ENCODE measurements around the gene SLC6A17.

Gene SLC6A17

DNA sequence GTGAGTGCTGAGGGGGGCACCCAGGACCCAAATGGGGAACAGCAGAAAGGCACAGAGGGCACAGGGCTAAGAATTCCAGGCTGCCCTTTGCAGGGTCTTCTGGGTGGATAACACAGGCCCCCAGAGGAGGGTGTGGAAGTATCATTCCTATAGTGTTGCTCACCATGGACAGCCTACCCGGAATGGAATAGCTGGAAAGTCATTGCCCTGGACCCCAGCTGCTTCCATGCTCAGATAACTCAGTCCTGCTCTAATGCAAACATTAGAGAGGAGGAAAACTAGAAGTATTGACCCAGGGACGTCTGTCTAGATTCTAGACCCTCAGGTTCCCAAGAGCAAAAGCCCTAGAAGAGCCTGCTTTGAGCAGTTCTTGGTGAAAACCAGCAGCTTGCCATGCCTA is 24.7 kb downstream of the SLC6A17 start:
- peak; percentile 52 for DNase-seq (ENCODE audit: low spot score)

DNA sequence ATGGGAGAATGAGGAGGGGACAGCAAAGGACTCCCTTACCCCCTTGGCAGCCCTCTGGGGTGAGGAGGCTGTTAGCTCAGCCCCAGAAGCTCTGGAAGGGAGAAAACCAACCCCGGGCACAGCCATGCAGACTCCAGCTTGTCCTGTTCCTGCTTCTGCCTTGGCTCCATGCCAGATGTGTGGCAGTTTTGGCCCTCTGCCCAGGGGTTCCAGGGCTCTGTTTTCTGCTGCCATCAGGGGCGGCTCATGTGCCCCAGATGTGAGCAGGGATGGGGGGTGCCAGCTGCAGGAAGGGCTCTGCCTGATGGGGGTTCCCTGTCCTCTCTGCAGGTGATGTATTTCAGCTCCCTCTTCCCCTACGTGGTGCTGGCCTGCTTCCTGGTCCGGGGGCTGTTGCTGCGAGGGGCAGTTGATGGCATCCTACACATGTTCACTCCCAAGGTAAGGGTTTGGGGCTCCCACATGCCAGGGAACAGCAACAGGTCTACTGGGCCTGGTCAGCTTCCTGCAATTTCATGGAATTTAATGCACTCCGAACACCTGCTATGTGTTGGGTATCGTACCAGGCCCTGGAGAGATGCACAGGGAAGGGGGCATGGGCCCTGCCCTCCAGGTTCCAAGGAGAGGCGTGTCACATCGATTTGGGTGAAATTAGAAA is 26.1 kb downstream of the SLC6A17 start:
- DNase-seq (ENCODE audit: low spot score), result peak; percentile 27

- no peak for DNase-seq (ENCODE audit: low spot score)
Measured at GRCh38 chr1:110177775-110178174, 27.5 kb downstream of the SLC6A17 start.

DNA sequence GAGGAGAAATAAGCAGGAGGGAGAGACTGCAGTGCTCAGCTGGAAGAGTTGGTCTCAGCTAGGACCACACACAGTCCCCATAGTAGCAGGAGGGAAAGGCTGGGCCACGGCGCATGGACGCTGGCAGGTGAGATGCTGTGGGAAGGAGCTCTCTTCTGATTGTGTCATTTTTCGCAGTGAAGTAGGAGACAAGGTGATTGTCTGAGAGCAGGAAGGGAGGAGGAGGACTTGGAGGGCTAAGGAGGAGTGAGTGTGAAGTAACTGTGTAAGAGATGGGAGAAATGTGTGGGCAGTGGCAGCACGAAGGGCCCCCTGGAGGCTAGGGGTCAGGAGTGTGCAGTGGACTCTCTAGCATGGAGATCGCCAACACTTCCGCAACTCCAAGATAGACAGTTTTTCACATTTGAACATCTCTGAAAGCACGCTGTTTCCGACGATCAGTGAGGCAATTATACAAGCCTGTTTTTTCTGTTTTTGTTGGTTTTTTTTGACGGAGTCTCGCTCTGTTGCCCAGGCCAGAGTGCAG is 33.4 kb downstream of the SLC6A17 start:
- DNase-seq (ENCODE audit: low spot score), result no peak

GRCh38 chr1:110184446-110184845 is 34.2 kb downstream of the SLC6A17 start:
- no peak for DNase-seq (ENCODE audit: low spot score)

- DNase-seq (ENCODE audit: low spot score), result no peak
Measured at GRCh38 chr1:110185181-110185580, 34.9 kb downstream of the SLC6A17 start.

- no peak for DNase-seq (ENCODE audit: low spot score)
Measured at GRCh38 chr1:110186558-110186957, 36.3 kb downstream of the SLC6A17 start.

GRCh38 chr1:110187139-110187890 is 37.0 kb downstream of the SLC6A17 start:
- DNase-seq (ENCODE audit: low spot score), result peak; percentile 79

GRCh38 chr1:110188035-110188618 is 37.8 kb downstream of the SLC6A17 start:
- DNase-seq (ENCODE audit: low spot score), result peak; percentile 73

DNA sequence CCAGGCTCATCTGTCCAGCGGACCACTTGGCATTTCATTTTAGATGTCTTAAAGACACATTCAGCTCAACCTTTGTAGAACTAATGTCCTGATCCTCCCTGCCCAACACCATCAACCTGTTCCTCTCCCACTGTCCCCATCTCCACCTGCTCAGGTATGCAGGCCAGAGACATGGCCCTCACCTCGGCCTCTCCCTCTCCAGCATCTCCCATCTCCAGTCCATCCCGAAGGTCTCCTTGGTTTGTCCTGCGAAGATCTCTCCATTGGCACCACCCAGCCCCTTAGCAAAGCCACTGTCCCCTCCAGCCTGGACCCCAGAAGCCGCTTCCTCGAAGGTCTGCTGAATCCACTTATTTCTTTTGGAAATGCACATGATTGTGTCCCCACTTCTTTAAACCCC is 38.9 kb downstream of the SLC6A17 start:
- no peak for DNase-seq (ENCODE audit: low spot score)

GRCh38 chr1:110190282-110190929 is 40.1 kb downstream of the SLC6A17 start:
- DNase-seq (ENCODE audit: low spot score), result no peak

DNA sequence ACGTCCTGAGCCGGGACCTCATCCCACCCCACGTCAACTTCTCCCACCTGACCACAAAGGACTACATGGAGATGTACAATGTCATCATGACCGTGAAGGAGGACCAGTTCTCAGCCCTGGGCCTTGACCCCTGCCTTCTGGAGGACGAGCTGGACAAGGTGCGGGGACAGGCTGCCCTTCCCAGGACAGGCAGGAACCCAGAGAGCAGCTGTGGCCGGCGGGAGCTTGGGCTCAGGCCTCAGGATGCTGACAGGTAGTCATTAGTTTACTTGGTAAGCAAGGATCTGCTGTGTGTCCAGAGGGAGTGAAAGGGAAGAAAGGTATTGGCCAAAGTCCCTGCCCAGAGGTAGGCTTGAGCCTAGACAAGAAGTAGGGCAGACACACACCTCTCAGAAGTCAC is 42.2 kb downstream of the SLC6A17 start:
- DNase-seq (ENCODE audit: low spot score), result no peak

DNA sequence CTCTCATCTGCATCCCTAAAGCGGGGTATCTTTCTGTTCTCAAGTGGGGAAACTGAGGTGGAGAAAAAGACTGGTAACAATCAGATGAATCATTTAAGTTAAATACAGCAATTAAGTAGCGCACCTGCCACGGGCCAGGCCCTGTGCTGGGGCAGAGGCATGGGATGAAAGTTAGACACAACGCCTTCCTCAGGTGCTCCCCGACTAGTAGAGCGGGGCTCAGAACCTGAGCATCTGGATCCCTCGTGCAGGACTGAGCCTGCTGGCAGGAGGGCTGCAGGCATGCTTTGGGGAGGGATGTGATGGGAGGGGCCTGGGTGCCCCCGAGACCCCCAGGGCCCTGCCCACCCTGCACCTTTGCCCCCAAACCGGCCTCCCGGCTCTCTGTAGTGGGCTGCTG is 44.9 kb downstream of the SLC6A17 start:
- no peak for DNase-seq (ENCODE audit: low spot score)

GRCh38 chr1:110196917-110197765 is 46.8 kb downstream of the SLC6A17 start:
- peak; percentile 89 for DNase-seq (ENCODE audit: low spot score)

DNA sequence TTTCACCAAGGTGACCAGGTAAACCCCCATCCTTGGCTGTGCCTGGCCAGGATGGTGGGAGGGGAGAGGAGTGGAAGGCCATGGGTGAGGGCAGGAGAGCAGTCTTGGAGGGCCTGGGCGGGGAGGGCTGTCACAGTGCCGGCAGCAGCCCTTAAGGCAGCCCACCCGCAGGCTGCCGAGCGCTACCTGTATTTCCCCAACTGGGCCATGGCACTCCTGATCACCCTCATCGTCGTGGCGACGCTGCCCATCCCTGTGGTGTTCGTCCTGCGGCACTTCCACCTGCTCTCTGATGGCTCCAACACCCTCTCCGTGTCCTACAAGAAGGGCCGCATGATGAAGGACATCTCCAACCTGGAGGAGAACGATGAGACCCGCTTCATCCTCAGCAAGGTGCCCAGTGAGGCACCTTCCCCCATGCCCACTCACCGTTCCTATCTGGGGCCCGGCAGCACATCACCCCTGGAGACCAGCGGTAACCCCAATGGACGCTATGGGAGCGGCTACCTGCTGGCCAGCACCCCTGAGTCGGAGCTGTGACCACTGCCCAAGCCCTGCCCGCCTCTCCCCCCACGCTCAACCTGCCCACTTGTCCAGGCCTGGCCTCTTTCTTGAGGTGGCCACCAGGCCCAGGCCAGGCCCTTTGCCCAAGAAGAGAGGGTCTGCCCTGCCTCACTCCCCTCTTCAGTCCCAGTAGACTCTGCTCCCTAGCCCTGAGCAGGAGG is 47.8 kb downstream of the SLC6A17 start:
- no peak for DNase-seq (ENCODE audit: low spot score)

- DNase-seq (ENCODE audit: low spot score), result no peak
Measured at GRCh38 chr1:110198746-110199145, 48.5 kb downstream of the SLC6A17 start.

DNA sequence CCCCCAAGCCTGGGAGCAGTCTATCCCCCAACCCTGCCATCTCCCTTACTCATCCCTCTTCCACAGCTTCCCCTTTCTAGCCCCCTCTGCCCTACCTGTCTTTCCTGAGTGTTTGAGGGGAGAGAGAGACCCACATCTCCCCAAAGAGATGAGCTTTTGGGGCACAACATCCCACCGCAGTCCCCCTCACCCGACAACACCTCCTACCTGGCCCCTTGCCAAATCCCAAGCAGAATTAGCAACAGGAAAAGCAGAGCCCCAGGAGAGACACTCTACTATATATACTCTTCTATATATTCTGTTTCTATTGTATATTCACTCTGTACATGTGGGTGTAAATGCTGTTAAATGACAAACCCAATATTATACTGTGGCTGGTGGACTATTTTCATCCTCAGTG is 49.9 kb downstream of the SLC6A17 start:
- no peak for DNase-seq (ENCODE audit: low spot score)

DNA sequence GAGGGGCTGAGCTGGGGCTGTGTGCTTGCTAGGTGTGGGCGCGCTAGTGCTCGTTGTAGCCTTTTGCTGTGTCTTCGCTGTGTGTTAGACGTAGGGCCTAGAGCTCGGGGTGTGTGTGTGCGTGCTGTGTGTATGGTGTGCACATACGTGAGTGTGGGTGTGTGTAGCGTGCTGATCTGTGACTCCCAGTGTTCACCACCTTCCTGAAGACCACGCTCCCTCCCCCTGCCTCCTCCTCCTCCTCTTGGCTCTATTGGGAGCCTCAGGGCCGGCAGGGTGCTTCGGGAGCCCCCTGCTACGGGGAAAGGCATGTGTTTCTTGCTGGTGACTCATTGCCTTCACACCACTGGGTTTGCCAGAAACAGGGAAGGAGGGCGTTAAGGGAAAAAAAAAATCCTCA is 50.4 kb downstream of the SLC6A17 start:
- DNase-seq (ENCODE audit: low spot score), result peak; percentile 44

- no peak for DNase-seq (ENCODE audit: low spot score)
Measured at GRCh38 chr1:110201157-110201825, 51.0 kb downstream of the SLC6A17 start.

GRCh38 chr1:110203021-110203661 is 52.8 kb downstream of the SLC6A17 start:
- DNase-seq (ENCODE audit: low spot score), result peak; percentile 73

Measured in AG20443 (cell line).